Neural progenitor cell (in vitro differentiated cells): ENCODE measurements around the gene CFAP54. TPM values are rescaled to one million over a fixed set of nuclear protein-coding genes. Genes with fewer than 3 reads are reported as not detected.

Source experiments
- DNase-seq: peaks from one replicate; pipeline ENCODE4 v3.0.0-alpha.2; 2016; ENCODE audit warnings: low spot score
- H2AFZ ChIP-seq: fragments of 200-600 bp; sonication (generic); replicated peaks from 2 replicates; pipeline ENCODE4 v1.6.1; 2016; ENCODE audit warnings: antibody characterized with exemption
- H3F3A ChIP-seq: fragments of 200-600 bp; sonication (generic); 2 replicates; pipeline ENCODE4 v1.6.1; 2016; ENCODE audit warnings: antibody characterized with exemption, low read depth
- H3K27ac ChIP-seq: fragments of 200-600 bp; sonication (generic); 2 replicates; pipeline ENCODE4 v1.5.1; 2016; ENCODE audit warnings: mild to moderate bottlenecking
- H3K27me3 ChIP-seq: fragments of 200-600 bp; sonication (generic); 2 replicates; pipeline ENCODE4 v1.6.1; 2016; ENCODE audit warnings: mild to moderate bottlenecking, moderate library complexity
- H3K36me3 ChIP-seq: fragments of 200-600 bp; sonication (generic); 2 replicates; pipeline ENCODE4 v1.5.1; 2016
- H3K4me1 ChIP-seq: fragments of 200-600 bp; sonication (generic); 2 replicates; pipeline ENCODE4 v1.6.1; 2016; ENCODE audit warnings: mixed run types
- H3K4me2 ChIP-seq: fragments of 200-600 bp; sonication (generic); 2 replicates; pipeline ENCODE4 v1.6.1; 2016
- H3K4me3 ChIP-seq: fragments of 200-600 bp; sonication (generic); 2 replicates; pipeline ENCODE4 v1.5.1; 2016
- H3K79me2 ChIP-seq: fragments of 200-600 bp; sonication (generic); 2 replicates; pipeline ENCODE4 v1.6.1; 2016; ENCODE audit warnings: low read depth
- H3K9ac ChIP-seq: fragments of 200-600 bp; sonication (generic); 2 replicates; pipeline ENCODE4 v1.6.1; 2016
- H3K9me3 ChIP-seq: fragments of 200-600 bp; sonication (generic); 2 replicates; pipeline ENCODE4 v1.5.1; 2016; ENCODE audit warnings: low read depth
- H4K20me1 ChIP-seq: fragments of 200-600 bp; sonication (generic); 2 replicates; pipeline ENCODE4 v1.6.1; 2016; ENCODE audit warnings: low read depth
- H3K27ac Mint-ChIP-seq: 3 replicates; pipeline ENCODE4 v1.8.0; 2021; ENCODE audit warnings: mixed read lengths
- H3K27me3 Mint-ChIP-seq: 2 replicates; pipeline ENCODE4 v1.8.0; 2022; ENCODE audit warnings: low read depth, mild to moderate bottlenecking, inconsistent platforms, moderate library complexity, mixed read lengths; ENCODE audit not compliant: insufficient read depth
- H3K36me3 Mint-ChIP-seq: 3 replicates; pipeline ENCODE4 v1.8.0; 2021; ENCODE audit warnings: mixed read lengths
- H3K4me1 Mint-ChIP-seq: 3 replicates; pipeline ENCODE4 v1.8.0; 2021; ENCODE audit warnings: mixed read lengths
- H3K4me3 Mint-ChIP-seq: 3 replicates; pipeline ENCODE4 v1.8.0; 2021; ENCODE audit warnings: mild to moderate bottlenecking, moderate library complexity, mixed read lengths
- H3K9me3 Mint-ChIP-seq: 3 replicates; pipeline ENCODE4 v1.8.0; 2020; ENCODE audit warnings: mixed read lengths
- EZH2 ChIP-seq: fragments of 200-600 bp; sonication (generic); IDR thresholded peaks from 2 replicates; pipeline ENCODE4 v1.6.1; 2017; ENCODE audit warnings: antibody characterized with exemption, mild to moderate bottlenecking, moderate library complexity
- EZH2phosphoT487 ChIP-seq: fragments of 200-600 bp; sonication (generic); IDR thresholded peaks from 2 replicates; pipeline ENCODE4 v1.6.1; 2017; ENCODE audit warnings: antibody characterized with exemption
- total RNA-seq: library from RNA; depleted of rRNA; stranded (reverse); fragments of >200 nt; gene quantifications from 2 replicates; pipeline ENCODE4 v1.2.3, GENCODE V29; 2015; ENCODE audit warnings: low replicate concordance
- TF ChIP-seq, protein P1 (sequence below): fragments of 200-600 bp; sonication (generic); IDR thresholded peaks from 2 replicates; pipeline ENCODE4 v1.5.1; 2017; ENCODE audit warnings: antibody characterized with exemption, mild to moderate bottlenecking

CFAP54 gene
- total RNA-seq, 1 donor from 2014 or later, result 4.2 TPM

DNA sequence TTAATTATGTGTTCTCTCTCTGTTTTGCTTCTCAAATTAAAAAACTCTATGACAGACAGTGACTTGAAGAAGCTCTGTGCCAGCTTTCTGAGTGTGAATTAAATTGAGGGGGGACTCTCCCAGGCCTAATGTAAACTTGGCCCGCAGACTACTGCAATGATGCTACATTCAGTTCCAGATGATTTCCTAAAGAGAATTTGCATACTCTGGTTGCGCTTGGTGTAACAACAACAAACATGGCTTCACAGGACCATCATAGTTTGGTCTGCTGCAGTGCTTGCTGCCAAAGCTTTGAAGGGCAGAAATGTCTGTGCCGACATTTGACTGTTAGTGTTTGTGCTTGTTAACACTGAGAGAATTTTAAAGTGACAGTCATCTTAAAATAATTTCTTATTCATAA lies 25.0 kb downstream of the CFAP54 start:
- no peaks in the 10 kb centered on the region for H3K4me1 Mint-ChIP-seq
- H3K36me3 Mint-ChIP-seq, result no peaks in the 10 kb centered on the region
- Histone ChIP-seq H2AFZ (no peak overlapping the region), H3K27me3 (no peaks in the 10 kb centered on the region), H3K4me2 (no peak overlapping the region), H3K36me3 (no peaks in the 10 kb centered on the region), H3F3A (no peaks in the 10 kb centered on the region), H4K20me1 (no peaks in the 10 kb centered on the region), H3K79me2 (no peaks in the 10 kb centered on the region), H3K4me1 (no peaks in the 10 kb centered on the region), H3K9me3 (no peaks in the 10 kb centered on the region), H3K9ac (no peak overlapping the region), H3K4me3 (no peak overlapping the region), H3K27ac (no peak overlapping the region)
- TF ChIP-seq, protein P1, sequence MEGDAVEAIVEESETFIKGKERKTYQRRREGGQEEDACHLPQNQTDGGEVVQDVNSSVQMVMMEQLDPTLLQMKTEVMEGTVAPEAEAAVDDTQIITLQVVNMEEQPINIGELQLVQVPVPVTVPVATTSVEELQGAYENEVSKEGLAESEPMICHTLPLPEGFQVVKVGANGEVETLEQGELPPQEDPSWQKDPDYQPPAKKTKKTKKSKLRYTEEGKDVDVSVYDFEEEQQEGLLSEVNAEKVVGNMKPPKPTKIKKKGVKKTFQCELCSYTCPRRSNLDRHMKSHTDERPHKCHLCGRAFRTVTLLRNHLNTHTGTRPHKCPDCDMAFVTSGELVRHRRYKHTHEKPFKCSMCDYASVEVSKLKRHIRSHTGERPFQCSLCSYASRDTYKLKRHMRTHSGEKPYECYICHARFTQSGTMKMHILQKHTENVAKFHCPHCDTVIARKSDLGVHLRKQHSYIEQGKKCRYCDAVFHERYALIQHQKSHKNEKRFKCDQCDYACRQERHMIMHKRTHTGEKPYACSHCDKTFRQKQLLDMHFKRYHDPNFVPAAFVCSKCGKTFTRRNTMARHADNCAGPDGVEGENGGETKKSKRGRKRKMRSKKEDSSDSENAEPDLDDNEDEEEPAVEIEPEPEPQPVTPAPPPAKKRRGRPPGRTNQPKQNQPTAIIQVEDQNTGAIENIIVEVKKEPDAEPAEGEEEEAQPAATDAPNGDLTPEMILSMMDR, result no peak
- TF ChIP-seq EZH2, result no peak
- TF ChIP-seq EZH2phosphoT487, result no peak
- H3K27me3 Mint-ChIP-seq, result peaks cover 2% of the 10 kb centered on the region
- DNase-seq, result no peak
- no peak overlapping the region for H3K27ac Mint-ChIP-seq
- no peaks in the 10 kb centered on the region for H3K9me3 Mint-ChIP-seq
- no peak overlapping the region for H3K4me3 Mint-ChIP-seq

DNA sequence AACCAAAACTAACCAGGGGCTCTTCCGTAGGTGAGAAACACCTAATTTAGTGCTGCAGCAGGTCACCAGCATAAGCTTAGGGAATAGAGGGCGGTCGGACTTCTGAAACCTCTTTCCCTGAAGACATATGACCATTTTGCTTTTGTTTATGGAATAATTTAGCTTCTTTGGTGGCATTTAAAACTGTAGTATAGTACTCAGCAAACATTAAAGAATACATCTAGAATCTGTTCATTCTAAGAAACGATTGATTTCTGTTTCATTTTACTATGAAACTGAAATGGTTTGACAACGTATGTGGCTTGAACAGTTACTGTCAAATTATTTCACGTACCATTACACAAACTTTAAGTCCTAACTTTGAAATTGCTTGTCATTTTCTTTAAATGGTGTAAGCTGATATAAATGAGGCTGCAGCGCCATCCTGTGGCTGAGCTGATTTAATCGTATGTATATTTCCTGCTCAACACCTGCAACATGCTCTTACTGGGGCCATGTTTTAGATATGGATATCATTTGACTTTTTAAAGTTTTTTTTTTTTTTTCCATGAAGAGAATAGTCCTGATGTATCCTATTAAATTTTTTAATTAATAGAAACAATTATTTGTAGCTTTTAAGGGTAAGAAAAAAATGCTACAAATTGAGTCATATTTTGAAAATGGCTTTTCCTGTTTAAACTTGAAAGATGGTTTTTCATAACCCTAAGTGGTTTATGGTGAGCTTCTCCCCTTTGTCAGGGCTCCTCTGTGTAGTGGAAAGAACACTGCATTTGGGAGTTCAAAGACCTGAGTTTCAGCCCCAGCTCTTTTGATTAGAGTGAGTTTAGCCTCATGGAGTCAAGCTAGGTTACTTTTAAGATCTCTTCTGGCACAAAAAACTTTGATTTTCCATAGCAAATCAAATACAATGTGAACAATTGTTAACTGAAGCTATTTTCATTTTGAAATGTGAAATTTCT lies 27.4 kb downstream of the CFAP54 start:
- Histone ChIP-seq H4K20me1 (no peaks in the 10 kb centered on the region), H3K4me3 (no peak overlapping the region), H3K36me3 (no peaks in the 10 kb centered on the region), H3K27ac (no peak overlapping the region), H3K4me2 (no peak overlapping the region), H3F3A (peaks cover under 1% of the 10 kb centered on the region), H3K9me3 (no peaks in the 10 kb centered on the region), H3K27me3 (no peaks in the 10 kb centered on the region), H3K4me1 (peaks cover under 1% of the 10 kb centered on the region), H3K79me2 (no peaks in the 10 kb centered on the region), H3K9ac (no peak overlapping the region), H2AFZ (no peak overlapping the region)
- peaks cover 2% of the 10 kb centered on the region for H3K27me3 Mint-ChIP-seq
- peak; percentile 79 for DNase-seq
- peaks cover 4% of the 10 kb centered on the region for H3K36me3 Mint-ChIP-seq
- H3K27ac Mint-ChIP-seq, result no peak overlapping the region
- no peaks in the 10 kb centered on the region for H3K9me3 Mint-ChIP-seq
- peaks cover 6% of the 10 kb centered on the region for H3K4me1 Mint-ChIP-seq
- no peak overlapping the region for H3K4me3 Mint-ChIP-seq
- TF ChIP-seq, protein P1, result peak; percentile 85
- no peak for TF ChIP-seq EZH2

DNA sequence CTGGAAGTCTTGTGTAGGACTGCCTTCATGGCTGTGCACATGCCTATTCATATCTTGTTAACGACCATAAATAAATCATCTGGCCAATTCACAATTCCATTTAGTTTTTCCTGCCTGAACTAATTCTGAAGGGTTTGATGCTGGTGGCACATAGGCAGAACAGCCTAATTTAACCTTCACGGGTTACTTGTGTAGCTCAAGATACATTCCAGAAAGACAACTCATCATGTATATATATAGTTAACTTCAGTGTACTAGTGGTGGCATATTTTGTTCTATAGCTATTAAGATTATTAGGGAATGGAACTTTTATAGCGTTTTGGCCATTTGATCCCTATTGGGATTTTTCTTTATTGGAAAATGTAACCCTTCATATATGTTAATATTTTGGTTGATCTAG lies 31.4 kb downstream of the CFAP54 start:
- Histone ChIP-seq H3K9me3 (no peaks in the 10 kb centered on the region), H3K4me1 (peaks cover 10% of the 10 kb centered on the region), H3K4me3 (no peak overlapping the region), H3K27me3 (no peaks in the 10 kb centered on the region), H3K9ac (no peak overlapping the region), H3K27ac (no peak overlapping the region), H4K20me1 (peaks cover 4% of the 10 kb centered on the region), H3F3A (peaks cover 16% of the 10 kb centered on the region), H3K36me3 (no peaks in the 10 kb centered on the region), H2AFZ (no peak overlapping the region), H3K4me2 (no peak overlapping the region), H3K79me2 (no peaks in the 10 kb centered on the region)
- Mint-ChIP-seq H3K4me1 (peaks cover 19% of the 10 kb centered on the region), H3K4me3 (no peak overlapping the region), H3K27ac (no peak overlapping the region), H3K9me3 (no peaks in the 10 kb centered on the region), H3K27me3 (no peaks in the 10 kb centered on the region), H3K36me3 (peaks cover 4% of the 10 kb centered on the region)
- no peak for DNase-seq
- TF ChIP-seq, protein P1, result no peak
- TF ChIP-seq EZH2 (no peak), EZH2phosphoT487 (no peak)
